HL-60/S4 treated with retinoic acid at 250 ng/mL for 4 days and 3 days (cell line): ENCODE results near the gene PCNT.
"Not testable (repeated sequence)": the region's sequence is repeated elsewhere in the genome, so short reads cannot be mapped to it uniquely, and the experiment has no call there.

Source experiments
- in situ Hi-C: fragments of 300-500 bp; cut with MboI; formaldehyde crosslinking; loops from 2 replicates; pipeline ENCODE4 v1.7.0; 2022; ENCODE audit warnings: low sequenced_read_pairs

The PCNT gene

DNA sequence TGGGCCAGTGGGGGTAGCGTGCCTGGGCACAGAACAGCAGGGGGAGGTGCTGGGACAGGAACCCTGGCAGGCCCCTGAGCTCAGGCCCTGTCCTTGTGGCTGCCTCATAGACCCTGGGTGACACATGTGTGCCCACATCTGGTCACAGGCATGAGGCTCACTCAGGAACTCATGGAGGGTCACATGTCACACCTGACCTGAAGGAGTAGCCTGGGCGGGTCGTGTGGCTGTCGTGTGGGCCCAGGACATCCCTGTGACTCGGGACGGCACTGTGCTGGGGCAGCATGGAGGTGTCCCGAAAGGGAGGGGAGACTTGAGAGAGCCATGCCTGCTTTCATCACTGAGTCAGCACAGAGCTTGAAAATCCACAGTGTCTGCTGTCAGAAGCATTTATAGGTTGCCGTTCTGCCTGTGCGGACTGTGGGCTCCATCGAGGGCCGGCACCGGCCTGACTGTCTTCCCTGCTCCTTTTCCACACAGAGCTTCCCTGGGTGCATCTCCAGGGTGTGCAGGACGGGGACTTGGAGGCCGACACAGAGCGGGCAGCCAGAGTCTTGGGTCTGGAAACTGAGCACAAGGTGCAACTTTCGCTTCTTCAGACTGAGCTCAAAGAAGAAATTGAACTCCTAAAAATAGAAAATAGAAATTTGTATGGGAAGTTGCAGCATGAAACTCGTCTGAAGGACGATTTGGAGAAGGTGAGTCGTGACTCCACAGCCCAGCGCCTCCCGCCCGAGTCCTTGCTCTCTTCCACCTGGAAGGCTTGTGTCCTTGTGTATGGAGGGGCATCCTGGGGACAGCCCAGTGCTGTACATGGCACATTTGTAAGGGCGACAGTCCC lies 32.8 kb downstream of the PCNT start:
- in situ Hi-C loops, result no loop called here

DNA sequence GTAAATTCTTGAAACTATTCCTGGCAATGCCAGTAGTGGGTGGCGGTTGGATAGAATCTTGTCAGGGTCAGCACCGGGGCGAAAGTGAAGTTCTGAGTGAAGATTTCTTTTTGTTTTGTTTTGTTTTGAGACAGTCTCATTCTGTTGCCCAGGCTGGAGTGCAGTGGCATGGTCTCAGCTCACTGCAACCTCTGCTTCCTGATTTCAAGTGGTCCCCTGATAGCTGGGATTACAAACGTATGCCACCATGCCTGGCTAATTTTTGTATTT lies 33.3 kb downstream of the PCNT start:
- in situ Hi-C loops, result no loop called here

DNA sequence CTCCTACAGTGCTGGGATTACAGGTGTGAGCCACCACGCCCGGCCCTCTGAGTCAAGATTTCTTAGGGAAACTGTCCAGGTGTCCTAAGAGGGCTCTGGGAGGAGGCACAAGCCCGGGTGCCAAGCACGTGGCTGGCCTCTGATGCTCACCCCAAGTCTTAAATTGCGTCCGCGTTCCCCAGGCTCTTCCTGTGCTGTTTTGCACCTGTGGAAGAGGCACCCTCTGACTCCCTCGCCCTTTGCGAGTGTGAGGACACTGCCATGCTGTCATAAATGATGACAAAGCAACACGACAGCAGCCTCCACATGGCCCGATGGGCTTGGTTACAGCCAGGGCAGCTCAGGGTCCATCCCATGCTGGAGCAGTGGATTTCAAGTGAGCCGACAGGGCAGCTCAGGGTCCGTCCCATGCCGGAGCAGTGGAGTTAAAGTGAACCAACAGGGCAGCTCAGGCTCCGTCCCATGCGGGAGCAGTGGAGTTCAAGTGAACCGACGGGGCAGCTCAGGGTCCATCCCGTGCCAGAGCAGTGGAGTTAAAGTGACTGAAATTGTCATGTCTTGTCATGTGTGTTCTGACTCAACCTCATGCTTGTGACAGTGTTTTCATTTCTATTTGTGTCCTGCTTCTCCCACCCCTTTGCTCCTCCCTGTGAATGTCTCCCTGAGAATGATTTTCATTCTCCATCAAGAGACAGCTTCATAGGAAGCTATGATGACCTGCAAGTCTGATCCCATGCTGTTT lies 33.9 kb downstream of the PCNT start:
- in situ Hi-C loops, result no loop called here

DNA sequence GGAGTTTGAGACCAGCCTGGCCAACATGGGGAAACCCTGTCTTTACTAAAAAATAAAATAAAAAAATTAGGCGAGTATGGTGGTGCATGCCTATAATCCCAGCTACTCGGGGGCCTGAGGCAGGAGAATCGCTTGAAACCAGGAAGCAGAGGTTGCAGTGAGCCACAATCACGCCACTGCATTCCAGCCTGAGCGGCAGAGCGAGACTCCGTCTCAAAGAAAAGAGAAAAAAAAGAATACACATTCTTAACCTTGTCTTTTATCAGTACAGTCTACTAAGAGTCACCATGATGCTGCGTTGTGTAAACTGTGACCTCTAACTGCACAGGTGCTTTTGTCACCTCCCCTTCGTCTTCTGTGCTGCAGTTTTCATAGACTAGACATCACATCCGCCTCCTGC lies 37.2 kb downstream of the PCNT start:
- in situ Hi-C loops, result no loop called here

DNA sequence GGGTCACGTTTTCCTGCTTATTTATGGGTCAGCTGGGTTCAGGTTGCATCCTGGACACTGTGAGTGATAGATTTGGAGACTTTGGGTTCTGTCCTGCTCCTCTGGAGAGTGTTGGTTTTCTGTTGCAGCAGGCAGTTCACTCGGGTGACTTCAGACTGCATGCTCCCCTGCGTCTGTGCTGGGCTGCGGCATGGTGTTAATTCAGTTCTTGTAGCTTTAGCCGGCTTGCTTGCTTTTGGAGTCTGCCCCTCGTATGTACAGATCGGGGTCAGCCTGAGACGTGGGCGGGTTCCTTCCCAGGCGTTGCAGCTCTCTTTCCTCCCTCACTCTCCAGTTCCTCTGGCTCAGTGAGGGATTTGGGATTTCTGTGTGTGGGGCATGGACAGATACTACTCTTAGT lies 38.0 kb downstream of the PCNT start:
- in situ Hi-C loops, result no loop called here

DNA sequence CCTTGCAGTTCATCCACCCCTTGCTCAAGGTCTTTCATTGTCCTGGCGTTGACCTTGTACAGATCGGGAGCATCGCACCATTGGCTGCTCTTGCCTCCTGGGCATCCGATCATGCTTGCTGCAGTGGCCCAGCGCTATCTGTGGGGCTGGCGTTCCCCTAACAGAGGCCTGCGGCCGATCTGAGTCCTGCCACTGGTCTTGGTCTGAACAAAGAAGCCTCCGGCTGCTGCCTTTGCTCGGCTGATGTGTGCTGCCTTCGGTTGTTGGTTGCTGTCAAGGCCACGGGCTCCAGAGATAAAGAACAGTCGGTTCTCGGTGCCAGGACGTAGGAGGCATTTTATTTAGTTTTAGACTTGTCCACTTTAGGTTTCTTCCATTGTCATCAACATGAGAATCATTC lies 39.0 kb downstream of the PCNT start:
- in situ Hi-C loops, result no loop called here

DNA sequence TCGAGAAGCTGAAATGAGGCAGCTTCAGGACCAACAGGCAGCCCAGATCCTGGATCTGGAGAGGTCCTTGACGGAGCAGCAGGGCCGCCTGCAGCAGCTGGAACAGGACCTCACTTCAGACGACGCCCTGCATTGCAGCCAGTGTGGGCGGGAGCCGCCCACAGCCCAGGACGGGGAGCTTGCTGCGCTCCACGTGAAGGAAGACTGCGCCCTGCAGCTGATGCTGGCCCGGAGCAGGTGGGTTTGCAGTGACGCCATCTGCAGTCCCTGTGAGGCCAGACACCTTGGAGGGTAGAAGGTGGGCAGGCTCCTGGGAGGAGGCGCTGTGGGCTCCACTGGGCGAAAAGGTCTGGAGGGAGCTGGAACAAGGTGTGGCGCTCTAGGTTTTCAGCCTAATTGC lies 39.7 kb downstream of the PCNT start:
- in situ Hi-C loops, result no loop called here

DNA sequence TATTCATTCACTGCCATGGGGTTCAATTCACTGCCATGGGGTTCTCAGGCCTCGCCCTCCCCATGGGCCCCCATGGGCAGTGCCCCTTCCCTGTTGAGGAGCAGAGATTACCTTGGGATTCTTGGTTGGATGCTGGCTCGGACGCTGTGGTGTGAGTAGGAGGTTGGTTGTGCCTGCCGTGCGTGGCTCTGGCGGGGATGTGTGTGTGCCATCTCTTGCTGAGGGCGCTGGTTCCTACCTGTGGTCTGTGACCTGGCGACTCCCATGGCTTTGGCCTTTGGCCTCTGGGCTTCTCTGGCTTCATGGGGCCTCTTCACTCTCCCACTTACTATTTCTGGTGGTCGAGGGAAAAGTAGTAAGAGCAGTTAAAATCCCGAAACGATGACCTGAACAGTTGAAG lies 42.1 kb downstream of the PCNT start:
- in situ Hi-C loops, result no loop called here

DNA sequence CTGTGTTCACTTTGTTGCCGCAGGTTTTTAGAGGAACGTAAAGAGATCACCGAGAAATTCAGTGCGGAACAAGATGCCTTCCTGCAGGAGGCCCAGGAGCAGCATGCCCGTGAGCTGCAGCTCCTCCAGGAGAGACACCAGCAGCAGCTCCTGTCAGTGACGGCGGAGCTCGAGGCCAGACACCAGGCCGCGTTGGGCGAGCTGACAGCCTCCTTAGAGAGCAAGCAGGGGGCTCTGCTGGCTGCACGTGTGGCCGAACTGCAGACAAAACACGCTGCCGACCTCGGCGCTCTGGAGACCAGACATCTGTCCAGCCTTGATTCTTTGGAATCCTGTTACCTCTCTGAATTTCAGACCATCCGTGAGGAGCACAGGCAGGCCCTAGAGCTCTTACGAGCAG lies 42.6 kb downstream of the PCNT start:
- in situ Hi-C loops, result no loop called here

DNA sequence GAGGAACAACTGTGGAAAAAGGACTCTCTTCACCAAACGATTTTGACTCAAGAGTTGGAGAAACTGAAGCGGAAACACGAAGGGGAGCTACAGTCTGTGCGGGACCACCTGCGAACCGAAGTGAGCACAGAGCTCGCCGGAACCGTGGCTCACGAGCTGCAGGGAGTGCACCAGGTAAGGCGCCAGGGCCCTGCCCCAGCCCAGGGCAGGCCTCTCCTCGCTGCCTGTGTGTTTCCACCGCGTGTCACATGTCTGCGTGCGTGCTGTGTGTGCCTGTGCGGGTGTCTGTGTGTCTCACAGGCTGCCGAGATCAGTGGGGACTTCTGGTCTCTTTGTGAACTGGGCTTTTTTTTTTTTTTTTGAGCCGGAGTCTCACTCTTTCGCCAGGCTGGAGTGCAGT lies 43.0 kb downstream of the PCNT start:
- in situ Hi-C loops, result no loop called here

DNA sequence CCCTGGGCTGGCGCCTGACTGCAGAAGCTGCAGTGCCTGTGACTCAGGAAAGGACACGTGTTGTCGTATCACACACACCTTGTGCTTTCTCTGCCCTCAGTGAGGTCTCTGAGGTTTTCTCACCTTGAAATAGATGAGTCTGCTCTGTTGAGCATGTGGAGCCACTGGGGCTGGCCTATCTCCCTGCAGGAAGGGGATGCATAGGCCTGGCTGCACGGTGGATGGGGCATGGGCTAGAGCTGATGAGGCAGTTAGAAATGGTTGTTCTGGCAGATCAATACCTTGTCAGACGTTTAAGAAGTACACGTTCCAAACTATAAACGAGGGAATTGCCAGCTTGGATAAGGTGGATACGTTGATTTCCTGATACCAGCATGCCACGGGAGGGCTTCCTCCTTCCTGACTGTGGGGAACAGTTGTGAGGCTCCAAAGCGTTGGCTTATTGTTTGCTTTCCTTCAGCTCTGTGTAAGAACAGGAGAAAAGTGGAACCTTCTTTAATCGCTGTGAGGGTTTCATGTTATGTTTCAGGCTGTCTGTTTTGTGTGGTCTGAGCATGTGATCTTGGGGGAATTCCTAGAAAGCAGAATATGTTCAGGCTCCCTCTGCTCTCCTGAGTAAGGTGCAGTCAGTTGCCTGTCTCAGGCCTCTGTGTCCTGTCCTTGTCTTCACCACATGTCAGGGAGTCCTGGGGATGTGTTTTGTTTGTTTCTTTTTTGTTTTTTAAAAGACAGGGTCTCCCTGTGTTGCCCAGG lies 44.8 kb downstream of the PCNT start:
- in situ Hi-C loops, result no loop called here

DNA sequence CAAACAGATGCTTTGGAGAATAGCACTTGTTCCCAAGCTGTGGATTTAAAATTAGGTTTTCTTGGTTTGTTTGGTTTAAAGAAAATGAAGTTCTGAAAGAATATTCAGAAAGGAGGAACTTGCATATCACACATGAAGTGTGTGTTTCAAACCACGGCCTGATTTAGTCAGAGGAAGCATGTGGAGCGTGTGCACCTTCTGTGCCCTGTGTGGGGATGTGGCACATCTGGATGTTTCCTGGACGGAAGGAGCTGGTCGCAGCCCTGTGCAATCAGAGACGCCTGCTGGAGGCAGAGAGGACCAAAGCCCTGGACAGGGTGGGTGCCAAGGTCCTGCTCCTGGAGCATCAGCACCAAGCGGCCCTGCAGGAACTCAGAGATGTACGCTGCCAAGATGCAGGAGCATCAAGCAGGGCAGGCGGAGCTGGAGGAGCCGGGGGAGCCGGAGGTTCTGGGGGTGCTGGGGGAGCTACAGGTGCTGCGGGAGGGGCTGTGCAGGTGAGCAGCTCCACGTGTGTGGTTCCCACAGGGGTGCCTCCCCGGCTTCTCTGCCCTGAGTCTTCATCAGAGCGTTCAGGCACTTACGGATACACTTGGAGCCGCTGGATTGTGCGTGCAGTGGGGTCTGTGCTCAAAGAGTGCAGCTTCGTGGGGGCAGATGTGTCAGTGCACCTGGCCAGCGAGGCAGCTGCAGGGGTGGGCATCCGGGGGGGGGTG lies 45.7 kb downstream of the PCNT start:
- in situ Hi-C loops, result no loop called here

DNA sequence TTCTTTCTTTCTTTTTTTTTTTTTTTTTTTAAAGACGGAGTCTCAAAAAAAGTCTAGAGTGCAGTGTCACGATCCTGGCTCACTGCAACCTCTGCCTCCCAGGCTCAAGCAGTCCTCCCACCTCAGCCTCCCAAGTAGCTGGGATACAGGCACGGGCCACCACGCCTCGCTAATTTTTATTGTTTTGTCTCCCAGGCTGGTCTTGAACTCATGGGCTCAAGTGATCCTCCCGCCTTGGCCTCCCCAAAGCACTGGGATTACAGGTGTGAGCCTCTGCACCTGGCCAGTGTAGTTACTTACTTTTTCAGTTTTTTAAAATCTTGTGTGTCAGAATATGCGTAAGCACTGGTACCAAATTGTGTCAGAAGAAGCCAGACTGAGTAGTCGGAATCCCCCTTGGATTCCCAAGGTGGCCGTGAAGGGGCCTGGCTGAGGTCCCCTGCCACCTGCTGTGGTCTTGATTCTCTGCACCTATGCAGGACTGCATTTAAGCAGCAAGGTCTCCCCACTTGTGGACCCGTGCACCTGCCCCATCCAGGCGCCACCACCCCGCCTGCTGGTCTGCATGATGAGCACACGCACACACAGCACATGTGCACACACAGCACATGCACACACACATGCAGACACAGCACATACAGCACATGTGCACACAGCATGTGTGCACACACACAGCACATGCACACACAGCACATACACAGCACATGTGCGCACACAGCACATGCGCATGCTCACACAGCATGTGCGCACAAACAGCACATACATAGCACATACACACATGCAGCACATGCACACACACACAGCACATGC lies 47.5 kb downstream of the PCNT start:
- in situ Hi-C loops, result no loop called here

DNA sequence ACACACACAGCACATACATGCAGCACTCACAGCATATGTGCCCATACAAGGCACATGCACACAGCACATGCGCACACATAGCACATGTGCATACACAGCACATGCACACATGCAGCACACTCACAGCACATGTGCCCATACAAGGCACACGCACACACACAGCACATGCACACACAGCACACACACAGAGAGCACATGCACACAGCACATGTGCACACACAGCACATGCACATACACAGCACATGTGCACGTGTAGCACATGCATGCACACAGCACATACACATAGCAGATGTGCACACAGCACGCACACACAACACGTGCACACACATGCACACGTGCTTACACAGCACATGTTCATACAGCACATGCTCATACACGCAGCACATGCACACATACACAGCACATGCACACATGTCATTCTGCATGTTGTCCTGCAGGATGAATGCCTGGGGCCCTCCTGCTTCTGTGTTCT lies 48.1 kb downstream of the PCNT start:
- in situ Hi-C loops, result no loop called here

DNA sequence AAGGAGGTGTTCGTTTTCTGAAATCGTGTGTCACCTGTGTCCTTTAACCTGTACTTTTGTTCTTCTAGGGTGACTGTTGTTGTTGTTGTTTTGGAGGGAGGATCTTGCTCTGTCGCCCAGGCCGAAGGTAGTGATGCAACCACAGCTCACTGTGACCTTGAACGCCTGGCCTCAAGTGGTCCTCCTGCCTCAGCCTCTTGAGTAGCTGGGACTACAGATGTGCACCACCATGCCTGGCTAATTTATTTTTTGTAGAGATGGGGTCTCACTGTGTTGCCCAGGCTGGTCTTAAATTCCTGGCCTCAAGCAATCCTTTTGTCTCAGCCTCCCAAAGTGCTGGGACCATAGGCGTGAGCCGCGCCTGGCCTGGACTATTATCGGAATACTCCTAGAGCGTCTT lies 49.0 kb downstream of the PCNT start:
- in situ Hi-C loops, result not testable (repeated sequence)

DNA sequence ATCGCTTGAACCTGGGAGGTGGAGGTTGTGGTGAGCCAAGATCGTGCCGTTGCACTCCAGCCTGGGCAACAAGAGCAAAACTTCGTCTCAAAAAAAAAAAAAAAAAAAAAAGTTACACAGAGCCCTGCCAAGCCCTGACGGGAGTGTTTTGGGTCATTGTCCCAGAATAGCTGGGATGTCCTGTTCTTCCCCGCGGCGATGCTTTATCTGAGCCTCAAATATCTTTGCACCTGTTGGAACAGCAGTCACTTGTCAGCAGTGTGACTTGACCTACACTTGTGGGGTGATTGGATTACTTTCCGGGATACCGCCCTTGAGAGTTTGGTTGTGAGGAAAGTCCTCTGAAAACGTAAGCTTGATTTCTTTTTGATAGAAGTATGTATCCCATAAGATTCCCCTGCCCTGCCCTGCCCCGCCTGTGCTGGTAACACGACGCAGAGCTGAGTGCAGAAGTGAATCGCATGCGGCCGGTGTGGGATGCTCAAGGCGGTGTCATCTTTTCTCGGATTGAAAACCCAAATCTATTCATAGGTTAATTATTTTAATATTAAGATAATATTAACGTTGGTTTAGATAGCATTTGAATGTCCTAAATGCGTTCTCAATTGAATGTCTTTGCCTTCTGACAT lies 50.9 kb downstream of the PCNT start:
- in situ Hi-C loops, result no loop called here

DNA sequence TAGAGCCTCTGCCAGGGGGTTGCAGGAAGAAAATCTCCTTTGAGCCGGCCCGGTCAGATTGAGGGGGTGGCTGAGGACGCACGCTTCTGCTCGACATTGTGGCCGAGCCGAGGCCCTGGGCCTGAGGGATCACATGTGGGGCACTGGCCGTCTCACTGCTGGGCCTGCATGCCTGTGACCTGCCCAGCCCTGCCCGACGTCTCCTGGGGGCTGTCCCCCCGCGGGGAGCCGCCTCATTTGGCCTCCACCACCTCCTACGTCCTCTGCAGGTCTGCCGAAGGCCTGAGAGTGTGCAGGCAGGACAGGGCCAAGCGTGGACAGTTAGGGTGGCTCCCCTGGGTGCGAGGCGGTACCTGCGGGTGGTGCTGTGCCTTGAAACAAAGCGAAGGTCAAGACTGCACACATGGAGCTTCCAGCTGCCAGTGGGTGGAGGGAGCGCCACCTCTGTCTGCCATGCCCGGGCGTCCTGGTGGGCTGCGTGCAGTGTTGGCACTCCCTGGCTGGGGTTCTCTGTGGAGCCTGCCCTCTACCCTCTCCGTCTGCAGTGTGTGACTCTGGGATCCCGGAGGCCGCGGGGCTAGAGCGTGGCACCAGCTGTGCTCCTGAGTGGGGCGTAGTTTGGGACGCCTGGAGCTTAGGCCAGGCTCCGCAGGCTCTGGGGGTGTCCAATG lies 51.7 kb downstream of the PCNT start:
- in situ Hi-C loops, result no loop called here

DNA sequence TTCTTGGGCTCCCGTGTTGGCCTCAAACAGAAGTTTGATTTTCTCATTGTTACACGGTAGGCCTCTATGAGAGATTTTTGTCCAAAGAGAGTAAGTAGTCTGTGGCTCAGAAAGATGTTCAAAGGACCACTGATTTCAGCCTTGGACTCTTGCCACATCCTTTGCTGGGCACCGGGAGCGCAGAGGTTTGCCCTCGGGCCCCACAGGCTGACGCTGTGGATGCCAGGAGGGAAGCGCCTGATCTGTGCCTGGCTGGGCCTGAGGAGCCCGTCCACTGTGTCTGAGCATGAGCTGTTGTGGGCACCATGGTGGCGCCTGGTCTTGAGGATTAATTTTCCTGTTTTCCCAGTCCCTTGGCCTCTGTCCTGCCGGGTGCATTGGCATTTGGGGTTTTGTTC lies 52.3 kb downstream of the PCNT start:
- in situ Hi-C loops, result no loop called here

DNA sequence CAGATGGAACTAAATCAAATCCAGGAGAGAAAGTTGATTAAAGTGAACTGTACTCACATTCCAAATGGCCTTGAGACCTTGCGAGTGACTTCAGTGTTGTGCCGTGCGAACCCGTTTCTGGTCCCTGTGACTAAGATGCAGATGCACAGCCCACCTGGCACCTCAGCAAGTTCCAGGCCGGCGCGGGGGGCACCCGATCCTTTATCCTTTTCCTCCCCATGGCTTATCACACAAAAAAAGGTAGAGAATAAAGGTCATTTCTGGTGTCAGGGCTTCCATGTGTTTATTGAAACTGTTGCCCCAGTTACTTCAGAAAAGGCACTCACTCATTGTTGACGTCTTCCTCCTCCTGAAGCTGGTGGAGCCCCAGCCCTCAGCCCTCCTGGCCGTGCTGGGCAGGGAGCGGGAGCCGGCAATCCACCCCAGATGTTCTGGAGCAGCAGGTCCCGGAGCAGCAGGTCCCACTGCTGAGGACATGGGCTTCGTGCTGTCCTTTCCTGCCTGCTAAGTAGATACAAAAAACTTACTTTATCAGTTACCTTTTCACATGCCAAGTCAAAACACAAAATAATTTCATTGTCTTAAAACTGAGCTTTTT lies 53.0 kb downstream of the PCNT start:
- in situ Hi-C loops, result no loop called here
